T-cell (primary cell): Measurements from ENCODE around the gene CD55. TPM values are rescaled to one million over a fixed set of nuclear protein-coding genes. Genes with fewer than 3 reads are reported as not detected.

Experiments used
- ATAC-seq, 4 experiments: fragments of 200-7000 bp in 3 of 4; fragments of 150-1000 bp in 1 of 4; cut with Tn5 transposase; replicated peaks in 1 of 4; 1 replicate in 3 of 4; 2 replicates in 1 of 4; pipeline ENCODE4 v1.10.0; 2021; ENCODE audit warnings: moderate library complexity in 3 of 4, mild to moderate bottlenecking in 2 of 4, moderate number of reproducible peaks in 1 of 4
- CTCF ChIA-PET, 2 donors: fragments of 300-600 bp; sonication (Branson Sonifier 250); formaldehyde crosslinking; loops; one replicate each; lab custom pipeline; 2022; ENCODE audit warnings: antibody characterized with exemption in 2 of 2; lab: Charles Lee
- POLR2A ChIA-PET, 2 donors: fragments of 300-600 bp; sonication (Branson Sonifier 250); formaldehyde crosslinking; loops; one replicate each; lab custom pipeline; 2022; ENCODE audit warnings: antibody characterized with exemption in 2 of 2; lab: Charles Lee
- DNase-seq, 35 experiments: peaks; one replicate each; pipeline versions ENCODE4 v3.0.0 to v3.0.0-alpha.2; 2013 to 2023
- H3K27ac ChIP-seq: one replicate; pipeline ENCODE4 v1.5.1; 2013; ENCODE audit warnings: low read length
- H3K27me3 ChIP-seq, 2 experiments: replicated peaks in 1 of 2; 1 replicate in 1 of 2; 2 replicates in 1 of 2; pipeline versions ENCODE4 v1.6.1 to v1.7.0; 2013; ENCODE audit warnings: low read length in 1 of 2, mixed read lengths in 1 of 2; ENCODE audit not compliant: control insufficient read depth in 2 of 2, insufficient read depth in 2 of 2; ENCODE audit errors: extremely low read depth in 1 of 2
- H3K36me3 ChIP-seq, 2 donors: 1 replicate in 1 of 2; 2 replicates in 1 of 2; pipeline versions ENCODE4 v1.6.1 to v1.7.0; 2013; ENCODE audit warnings: low read length in 1 of 2; ENCODE audit not compliant: control insufficient read depth in 2 of 2, insufficient read depth in 1 of 2; ENCODE audit errors: extremely low read depth in 1 of 2
- H3K4me1 ChIP-seq, 2 experiments: 1 replicate in 1 of 2; 2 replicates in 1 of 2; pipeline versions ENCODE4 v1.6.1 to v1.7.0; 2013; ENCODE audit warnings: low read length in 2 of 2, mixed read lengths in 1 of 2; ENCODE audit not compliant: insufficient read depth in 2 of 2, control insufficient read depth in 1 of 2; ENCODE audit errors: extremely low read depth in 1 of 2
- H3K4me3 ChIP-seq, 2 donors: 1 replicate in 1 of 2; 2 replicates in 1 of 2; pipeline versions ENCODE4 v1.5.1 to v1.7.0; 2013; ENCODE audit warnings: mild to moderate bottlenecking in 2 of 2, low read length in 1 of 2, moderate library complexity in 1 of 2; ENCODE audit not compliant: control insufficient read depth in 1 of 2; ENCODE audit errors: extremely low read depth in 1 of 2
- H3K9me3 ChIP-seq: 2 replicates; pipeline ENCODE4 v1.7.0; 2013
- H3K27ac Mint-ChIP-seq, 2 donors: one replicate each; pipeline ENCODE4 v1.8.0; 2020 to 2021; ENCODE audit warnings: mild to moderate bottlenecking in 2 of 2, mixed read lengths in 2 of 2
- H3K27me3 Mint-ChIP-seq, 2 donors: one replicate each; pipeline ENCODE4 v1.8.0; 2021 to 2022; ENCODE audit warnings: mixed read lengths in 2 of 2
- H3K36me3 Mint-ChIP-seq: one replicate; pipeline ENCODE4 v1.8.0; 2021; ENCODE audit warnings: mixed read lengths
- H3K4me1 Mint-ChIP-seq, 3 donors: one replicate each; pipeline ENCODE4 v1.8.0; 2020 to 2022; ENCODE audit warnings: mixed read lengths in 3 of 3, mild to moderate bottlenecking in 1 of 3
- H3K4me3 Mint-ChIP-seq, 3 donors: one replicate each; pipeline ENCODE4 v1.8.0; 2020 to 2022; ENCODE audit warnings: mild to moderate bottlenecking in 3 of 3, mixed read lengths in 3 of 3, moderate library complexity in 3 of 3
- H3K9me3 Mint-ChIP-seq, 3 donors: one replicate each; pipeline ENCODE4 v1.8.0; 2020 to 2022; ENCODE audit warnings: mixed read lengths in 3 of 3
- WGBS: methylation state at CpG from one replicate; pipeline ENCODE4 v1.1.5; 2013; ENCODE audit warnings: missing lambda C conversion rate; ENCODE audit not compliant: insufficient coverage; 5-methylcytosine and 5-hydroxymethylcytosine counted together
- total RNA-seq, 35 experiments: library from RNA in 6 of 35; stranded (reverse) in 6 of 35; fragments of 120-200 nt in 1 of 35; gene quantifications; one replicate each; pipeline versions ENCODE4 v1.2.1 to v1.2.4 and lab custom pipeline; 2013 to 2026

CD55 gene
- total RNA-seq, 5 donors from 2014 or later (not counting 1 experiment from before 2014, with no cell fraction given): 86.2 to 218 (median 117) TPM

GRCh38 chr1:207355513-207356295 lies 34.2 kb downstream of the CD55 start:
- Histone ChIP-seq H3K9me3 (no peaks in the 10 kb centered on the region), H3K4me1 (peaks cover 0 to 3% of the 10 kb centered on the region in 2 experiments), H3K27me3 (no peaks in the 10 kb centered on the region), H3K4me3 (no peak overlapping the region), H3K27ac (no peak overlapping the region), H3K36me3 (peaks cover 0 to 9% of the 10 kb centered on the region in 2 donors)
- Mint-ChIP-seq H3K9me3 (peaks cover 0 to 5% (median 0%) of the 10 kb centered on the region in 3 donors), H3K27ac (no peak overlapping the region), H3K27me3 (no peaks in the 10 kb centered on the region), H3K4me3 (no peak overlapping the region), H3K4me1 (peaks cover 38 to 55% (median 48%) of the 10 kb centered on the region in 3 donors), H3K36me3 (peaks cover 55% of the 10 kb centered on the region)
- CTCF ChIA-PET: interaction anchor here in 1 of 2 donors (0.6 to 1.6 kb wide), 2 partner anchors 34 to 695 kb away, joined by 3 read pairs; partner anchors contain the start of gene CD55
- WGBS: no CpG with 5 or more reads among the region's 3 CpGs
- POLR2A ChIA-PET: interaction anchor here in 1 of 2 donors (0.7 to 1.2 kb wide), 2 partner anchors 26 to 30 kb away, joined by 3 to 4 read pairs; no protein-coding TSS in a partner anchor
- DNase-seq (no peak), ATAC-seq (no peak)

DNA sequence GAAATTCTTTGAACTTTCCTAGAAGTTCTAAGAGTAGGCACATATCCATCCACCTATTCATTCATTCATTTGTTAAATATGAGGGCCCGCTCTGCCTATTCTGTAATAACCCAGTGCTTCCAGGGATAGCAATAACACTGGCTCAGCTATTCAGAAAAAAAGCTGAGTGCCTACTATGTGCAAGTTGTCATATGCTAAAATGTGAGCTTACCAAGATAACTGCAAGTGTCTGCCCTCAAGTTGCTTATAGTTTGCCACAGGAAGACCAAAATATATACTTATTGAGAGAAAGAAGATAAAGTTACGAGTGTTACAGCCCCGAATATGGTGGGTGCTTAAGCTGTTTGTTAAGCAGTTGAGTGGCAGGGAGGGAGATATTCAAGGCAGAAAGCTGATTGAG lies 39.6 kb downstream of the CD55 start:
- ATAC-seq (no peak), DNase-seq (no peak)
- ChIA-PET CTCF (interaction anchor here in 1 of 2 donors (0.6 kb wide), 1 partner anchor 163 kb away, joined by 3 read pairs; no protein-coding TSS in a partner anchor), POLR2A (interaction anchor here in 1 of 2 donors (1.0 kb wide), 1 partner anchor 40 kb away, joined by 3 read pairs; the partner anchor contains the start of gene CD55)
- no peaks in the 10 kb centered on the region for H3K9me3 ChIP-seq
- peaks cover 0 to 15% (median 13%) of the 10 kb centered on the region in 3 donors for H3K4me1 Mint-ChIP-seq
- peaks cover 20% of the 10 kb centered on the region for H3K36me3 Mint-ChIP-seq
- no peak overlapping the region for H3K27ac Mint-ChIP-seq
- H3K36me3 ChIP-seq: peaks cover 0 to 7% of the 10 kb centered on the region in 2 donors
- no peak overlapping the region for H3K4me3 ChIP-seq
- no peaks in the 10 kb centered on the region for H3K27me3 ChIP-seq
- H3K9me3 Mint-ChIP-seq: no peaks in the 10 kb centered on the region
- H3K27me3 Mint-ChIP-seq: no peaks in the 10 kb centered on the region
- WGBS: 64% methylated on average over 2 of the region's 3 CpGs
- H3K4me3 Mint-ChIP-seq: no peak overlapping the region
- H3K27ac ChIP-seq: no peak overlapping the region
- H3K4me1 ChIP-seq: peaks cover 0 to 7% of the 10 kb centered on the region in 2 experiments

- WGBS: no CpG with 5 or more reads among the region's 2 CpGs
- Mint-ChIP-seq H3K27me3 (no peaks in the 10 kb centered on the region), H3K36me3 (peaks cover 17% of the 10 kb centered on the region), H3K9me3 (no peaks in the 10 kb centered on the region), H3K27ac (no peak overlapping the region), H3K4me3 (no peak overlapping the region), H3K4me1 (peaks cover 0 to 15% (median 9%) of the 10 kb centered on the region in 3 donors)
- CTCF ChIA-PET: no interaction called here
- ATAC-seq (no peak), DNase-seq (no peak)
- no peaks in the 10 kb centered on the region for H3K27me3 ChIP-seq
- H3K4me1 ChIP-seq: peaks cover 0 to 7% of the 10 kb centered on the region in 2 experiments
- no peaks in the 10 kb centered on the region for H3K9me3 ChIP-seq
- peaks cover 0 to 13% of the 10 kb centered on the region in 2 donors for H3K36me3 ChIP-seq
- no peak overlapping the region for H3K4me3 ChIP-seq
- no peak overlapping the region for H3K27ac ChIP-seq
- POLR2A ChIA-PET: interaction anchor here (1.0 to 1.1 kb wide), 2 partner anchors 41 kb away, joined by 3 to 4 read pairs; partner anchors contain the start of gene CD55 (in 2 of the 2)
These were observed 40.4 kb downstream of the CD55 start for GRCh38 chr1:207361889-207362288.

GRCh38 chr1:207362962-207363860 lies 41.7 kb downstream of the CD55 start:
- Mint-ChIP-seq H3K9me3 (no peaks in the 10 kb centered on the region), H3K36me3 (peaks cover 23% of the 10 kb centered on the region), H3K27me3 (no peaks in the 10 kb centered on the region), H3K27ac (no peak overlapping the region), H3K4me3 (no peak overlapping the region), H3K4me1 (peaks cover 0 to 8% (median 2%) of the 10 kb centered on the region in 3 donors)
- ChIA-PET POLR2A (interaction anchor here (0.7 to 1.2 kb wide), 4 partner anchors 10 to 41 kb away, joined by 3 to 10 read pairs (median 3); partner anchors contain the start of gene CD55 (in 1 of the 2)), CTCF (interaction anchor here (0.5 to 0.8 kb wide), 3 partner anchors 43 to 205 kb away, joined by 3 read pairs; no protein-coding TSS in a partner anchor)
- Histone ChIP-seq H3K9me3 (no peaks in the 10 kb centered on the region), H3K27ac (no peak overlapping the region), H3K4me1 (peaks cover 0 to 7% of the 10 kb centered on the region in 2 experiments), H3K27me3 (no peaks in the 10 kb centered on the region), H3K36me3 (peaks cover 0 to 13% of the 10 kb centered on the region in 2 donors), H3K4me3 (no peak overlapping the region)
- 53% methylated on average over 2 of the region's 6 CpGs for WGBS
- ATAC-seq: peak; percentile 92 to 98 (median 94)
- DNase-seq: peak in 3 of 35 experiments; percentile 5 to 57 (median 6)

- no peaks in the 10 kb centered on the region for H3K27me3 ChIP-seq
- peaks cover 0 to 7% of the 10 kb centered on the region in 2 experiments for H3K4me1 ChIP-seq
- H3K36me3 Mint-ChIP-seq: peaks cover 20% of the 10 kb centered on the region
- peaks cover 0 to 10% of the 10 kb centered on the region in 2 donors for H3K36me3 ChIP-seq
- no peaks in the 10 kb centered on the region for H3K27me3 Mint-ChIP-seq
- H3K4me3 ChIP-seq: no peak overlapping the region
- no peaks in the 10 kb centered on the region for H3K9me3 Mint-ChIP-seq
- no peak overlapping the region for H3K4me3 Mint-ChIP-seq
- CTCF ChIA-PET: interaction anchor here in 1 of 2 donors (0.8 kb wide), 1 partner anchor 205 kb away, joined by 3 read pairs; no protein-coding TSS in a partner anchor
- no peaks in the 10 kb centered on the region for H3K9me3 ChIP-seq
- ATAC-seq (peak in 1 of 4 experiments; percentile 13), DNase-seq (no peak)
- peaks cover 0 to 4% (median 2%) of the 10 kb centered on the region in 3 donors for H3K4me1 Mint-ChIP-seq
- no peak overlapping the region for H3K27ac Mint-ChIP-seq
- no peak overlapping the region for H3K27ac ChIP-seq
- POLR2A ChIA-PET: interaction anchor here (0.8 to 1.2 kb wide), 2 partner anchors 11 to 28 kb away, joined by 3 to 10 read pairs; no protein-coding TSS in a partner anchor
These were observed 42.4 kb downstream of the CD55 start for GRCh38 chr1:207363871-207364270.
